ENCODE results near the gene CDH1. TPM values are rescaled to one million over a fixed set of nuclear protein-coding genes. Genes with fewer than 3 reads are reported as not detected.

CDH1 gene
- total RNA-seq, 1 donor from 2014 or later: 219 TPM

DNA sequence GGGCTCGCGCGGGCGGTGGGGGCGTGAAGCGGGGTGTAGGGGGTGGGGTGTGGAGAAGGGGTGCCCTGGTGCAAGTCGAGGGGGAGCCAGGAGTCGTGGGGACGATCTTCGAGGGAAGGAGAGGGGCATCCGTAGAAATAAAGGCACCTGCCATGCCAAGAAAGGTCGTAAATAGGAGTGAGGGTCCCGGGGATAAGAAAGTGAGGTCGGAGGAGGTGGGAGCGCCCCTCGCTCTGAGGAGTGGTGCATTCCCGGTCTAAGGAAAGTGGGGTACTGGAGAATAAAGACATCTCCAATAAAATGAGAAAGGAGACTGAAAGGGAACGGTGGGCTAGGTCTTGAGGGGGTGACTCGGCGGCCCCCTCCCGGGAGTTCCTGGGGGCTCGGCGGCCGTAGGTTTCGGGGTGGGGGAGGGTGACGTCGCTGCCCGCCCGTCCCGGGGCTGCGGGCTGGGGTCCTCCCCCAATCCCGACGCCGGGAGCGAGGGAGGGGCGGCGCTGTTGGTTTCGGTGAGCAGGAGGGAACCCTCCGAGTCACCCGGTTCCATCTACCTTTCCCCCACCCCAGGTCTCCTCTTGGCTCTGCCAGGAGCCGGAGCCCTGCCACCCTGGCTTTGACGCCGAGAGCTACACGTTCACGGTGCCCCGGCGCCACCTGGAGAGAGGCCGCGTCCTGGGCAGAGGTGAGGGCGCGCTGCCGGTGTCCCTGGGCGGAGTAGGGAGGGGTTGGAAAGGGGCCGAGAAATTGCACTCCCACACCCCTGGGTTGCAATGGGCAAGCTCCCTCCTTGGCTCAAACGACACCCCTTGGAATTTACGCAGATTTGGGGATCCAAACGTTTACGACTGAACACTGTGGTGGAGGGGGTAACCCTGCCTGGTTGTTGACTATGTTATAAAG lies 888 bp downstream of the CDH1 start:
- Mint-ChIP-seq H3K27ac (peak overlapping the region; percentile 99), H3K4me1 (peaks cover 43% of the 10 kb centered on the region), H3K36me3 (no peaks in the 10 kb centered on the region), H3K9me3 (no peaks in the 10 kb centered on the region), H3K27me3 (ENCODE audit: low read depth) (peaks cover 25% of the 10 kb centered on the region), H3K4me3 (peak overlapping the region; percentile 93)
- DNase-seq (ENCODE audit: low spot score in 2 of 2, unreplicated experiment in 2 of 2): peak in 1 of 2 experiments; percentile 60
- TF ChIP-seq, protein P1, sequence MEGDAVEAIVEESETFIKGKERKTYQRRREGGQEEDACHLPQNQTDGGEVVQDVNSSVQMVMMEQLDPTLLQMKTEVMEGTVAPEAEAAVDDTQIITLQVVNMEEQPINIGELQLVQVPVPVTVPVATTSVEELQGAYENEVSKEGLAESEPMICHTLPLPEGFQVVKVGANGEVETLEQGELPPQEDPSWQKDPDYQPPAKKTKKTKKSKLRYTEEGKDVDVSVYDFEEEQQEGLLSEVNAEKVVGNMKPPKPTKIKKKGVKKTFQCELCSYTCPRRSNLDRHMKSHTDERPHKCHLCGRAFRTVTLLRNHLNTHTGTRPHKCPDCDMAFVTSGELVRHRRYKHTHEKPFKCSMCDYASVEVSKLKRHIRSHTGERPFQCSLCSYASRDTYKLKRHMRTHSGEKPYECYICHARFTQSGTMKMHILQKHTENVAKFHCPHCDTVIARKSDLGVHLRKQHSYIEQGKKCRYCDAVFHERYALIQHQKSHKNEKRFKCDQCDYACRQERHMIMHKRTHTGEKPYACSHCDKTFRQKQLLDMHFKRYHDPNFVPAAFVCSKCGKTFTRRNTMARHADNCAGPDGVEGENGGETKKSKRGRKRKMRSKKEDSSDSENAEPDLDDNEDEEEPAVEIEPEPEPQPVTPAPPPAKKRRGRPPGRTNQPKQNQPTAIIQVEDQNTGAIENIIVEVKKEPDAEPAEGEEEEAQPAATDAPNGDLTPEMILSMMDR (IDR thresholded peaks at IDR 0.05; ENCODE audit: unreplicated experiment): no peak

DNA sequence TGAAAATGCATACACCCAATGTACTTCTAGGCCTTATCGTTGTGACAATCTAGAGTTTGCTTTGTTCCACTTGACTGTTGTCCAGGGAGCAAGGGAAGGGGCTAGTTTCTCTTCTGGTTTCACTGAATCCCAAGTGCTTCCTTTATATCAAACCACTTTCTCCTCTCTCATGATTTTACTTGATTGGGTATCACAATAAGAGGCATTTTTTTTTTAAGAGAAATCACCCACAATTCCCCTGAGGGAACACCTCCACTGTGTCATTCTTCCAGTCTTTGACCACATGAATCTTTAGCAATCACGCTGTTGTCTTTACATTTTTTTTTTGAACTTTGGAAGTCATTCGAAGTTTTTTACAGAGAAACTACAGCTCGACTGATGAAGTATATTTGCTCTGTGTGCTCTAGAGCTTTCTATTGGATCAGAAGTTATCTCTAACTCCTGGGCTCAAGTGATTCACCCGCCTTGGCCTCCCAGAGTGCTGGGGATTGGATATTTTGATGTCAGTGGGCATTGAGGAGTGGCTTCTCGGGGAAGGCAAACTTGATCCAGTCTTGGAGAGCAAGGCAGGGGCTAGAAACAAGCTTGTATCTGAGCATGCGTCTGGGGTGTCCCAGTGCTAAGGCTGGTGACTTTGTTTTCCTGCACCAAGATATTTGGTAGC lies 3.0 kb downstream of the CDH1 start:
- no peaks in the 10 kb centered on the region for H3K36me3 Mint-ChIP-seq
- TF ChIP-seq, protein P1 (IDR thresholded peaks at IDR 0.05; ENCODE audit: unreplicated experiment): no peak
- peaks cover 58% of the 10 kb centered on the region for H3K4me1 Mint-ChIP-seq
- H3K27me3 Mint-ChIP-seq (ENCODE audit: low read depth): peaks cover 21% of the 10 kb centered on the region
- DNase-seq (ENCODE audit: low spot score in 2 of 2, unreplicated experiment in 2 of 2): no peak
- H3K9me3 Mint-ChIP-seq: no peaks in the 10 kb centered on the region
- H3K27ac Mint-ChIP-seq: peak overlapping the region; percentile 92
- H3K4me3 Mint-ChIP-seq: peak overlapping the region; percentile 22

DNA sequence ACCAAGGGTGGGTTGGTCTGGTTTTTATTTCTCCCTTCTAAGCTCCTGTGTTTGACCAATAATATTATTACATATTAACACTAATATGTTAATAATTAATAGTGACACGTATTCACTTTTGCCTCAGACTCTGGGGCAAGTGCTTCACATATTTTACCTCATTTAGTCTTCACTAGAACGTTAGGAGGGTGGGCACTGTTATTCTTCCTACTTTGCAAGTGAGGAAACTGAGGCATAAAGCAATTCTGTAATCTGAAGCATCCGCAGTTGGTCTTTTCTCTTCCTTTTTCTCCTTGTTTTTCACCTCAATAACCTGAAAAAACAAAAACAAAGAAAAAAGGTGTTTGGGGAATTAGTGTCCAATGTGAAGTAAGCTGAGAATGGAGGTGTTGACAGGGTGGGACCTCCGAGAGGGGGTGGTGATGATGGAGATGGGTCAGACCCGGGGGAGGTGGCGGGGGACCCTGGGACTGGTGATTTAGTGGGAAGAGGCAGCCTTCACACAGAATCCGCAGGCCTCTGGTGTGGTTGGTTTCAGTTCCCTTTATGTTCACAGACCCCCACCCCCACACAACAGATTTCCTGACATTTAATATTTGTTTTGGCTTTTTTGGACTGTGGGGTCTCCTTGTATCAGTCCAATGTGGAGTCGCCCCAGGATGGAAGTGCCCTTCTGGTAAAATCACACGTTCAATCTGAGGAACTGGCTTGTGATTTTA lies 3.7 kb downstream of the CDH1 start:
- H3K27me3 Mint-ChIP-seq (ENCODE audit: low read depth): peaks cover 20% of the 10 kb centered on the region
- peaks cover 62% of the 10 kb centered on the region for H3K4me1 Mint-ChIP-seq
- no peak for DNase-seq (ENCODE audit: low spot score in 2 of 2, unreplicated experiment in 2 of 2)
- H3K4me3 Mint-ChIP-seq: peak overlapping the region; percentile 22
- peak overlapping the region; percentile 99 for H3K27ac Mint-ChIP-seq
- H3K9me3 Mint-ChIP-seq: no peaks in the 10 kb centered on the region
- H3K36me3 Mint-ChIP-seq: no peaks in the 10 kb centered on the region
- TF ChIP-seq, protein P1 (IDR thresholded peaks at IDR 0.05; ENCODE audit: unreplicated experiment): no peak

DNA sequence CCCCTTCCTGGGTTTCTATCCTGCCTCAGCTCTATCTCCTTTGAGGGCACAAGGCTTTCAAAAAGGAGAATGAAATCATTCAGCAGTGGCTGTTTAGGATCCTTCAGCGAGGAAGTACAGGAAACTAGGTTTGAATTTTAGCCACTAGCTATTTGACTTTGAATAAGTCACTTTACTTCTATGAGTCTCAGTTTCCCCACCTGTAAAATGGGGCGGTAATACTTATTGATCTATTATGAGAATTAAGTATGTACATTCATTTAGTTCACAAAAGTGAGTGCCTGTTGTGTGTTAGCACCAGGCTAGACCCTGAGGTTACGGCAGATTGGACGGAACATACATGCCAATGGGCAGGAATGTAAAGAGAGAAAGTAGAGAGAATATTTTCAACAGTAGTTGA lies 6.6 kb downstream of the CDH1 start:
- Mint-ChIP-seq H3K27me3 (ENCODE audit: low read depth) (peaks cover under 1% of the 10 kb centered on the region), H3K4me1 (peaks cover 57% of the 10 kb centered on the region), H3K36me3 (no peaks in the 10 kb centered on the region), H3K27ac (peak overlapping the region; percentile 99), H3K9me3 (no peaks in the 10 kb centered on the region), H3K4me3 (no peak overlapping the region)
- DNase-seq (ENCODE audit: low spot score in 2 of 2, unreplicated experiment in 2 of 2): no peak
- TF ChIP-seq, protein P1 (IDR thresholded peaks at IDR 0.05; ENCODE audit: unreplicated experiment): no peak

DNA sequence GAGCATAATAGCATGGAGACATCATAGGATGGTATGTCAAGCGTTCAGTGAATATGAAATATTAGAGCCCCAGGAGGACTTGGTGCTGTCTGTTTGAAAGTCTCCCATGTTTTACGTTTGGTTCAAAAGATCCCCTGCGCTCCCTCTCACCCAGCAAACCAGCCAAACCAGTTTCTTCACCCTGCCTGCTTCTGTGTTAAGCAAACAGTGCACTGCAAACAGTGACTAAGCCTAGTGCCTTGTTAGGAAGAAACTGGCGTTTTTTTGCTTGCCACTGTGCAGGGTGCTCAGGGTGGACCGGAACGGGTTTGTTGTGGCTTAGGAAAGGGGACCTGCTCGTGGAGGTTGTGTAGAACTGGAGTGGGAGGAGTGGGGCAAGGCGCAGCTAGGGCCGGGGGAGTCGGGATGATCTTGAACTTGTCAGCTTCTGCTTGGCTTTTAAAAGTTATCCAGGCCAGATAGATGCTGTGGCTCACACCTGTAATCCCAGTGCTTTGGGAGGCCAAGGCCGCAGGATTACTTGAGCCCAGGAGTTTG lies 7.7 kb downstream of the CDH1 start:
- peak; percentile 42 to 72 for DNase-seq (ENCODE audit: low spot score in 2 of 2, unreplicated experiment in 2 of 2)
- Mint-ChIP-seq H3K27me3 (ENCODE audit: low read depth) (no peaks in the 10 kb centered on the region), H3K27ac (peak overlapping the region; percentile 99), H3K9me3 (no peaks in the 10 kb centered on the region), H3K4me3 (peak overlapping the region; percentile 60), H3K4me1 (peaks cover 57% of the 10 kb centered on the region), H3K36me3 (peaks cover 3% of the 10 kb centered on the region)
- TF ChIP-seq, protein P1 (IDR thresholded peaks at IDR 0.05; ENCODE audit: unreplicated experiment): no peak
